Measurements from ENCODE around the gene MMS22L.

GRCh38 chr6:97305414-97306066 is 22.5 kb upstream of the MMS22L start:
- TF ChIP-seq, protein P1, sequence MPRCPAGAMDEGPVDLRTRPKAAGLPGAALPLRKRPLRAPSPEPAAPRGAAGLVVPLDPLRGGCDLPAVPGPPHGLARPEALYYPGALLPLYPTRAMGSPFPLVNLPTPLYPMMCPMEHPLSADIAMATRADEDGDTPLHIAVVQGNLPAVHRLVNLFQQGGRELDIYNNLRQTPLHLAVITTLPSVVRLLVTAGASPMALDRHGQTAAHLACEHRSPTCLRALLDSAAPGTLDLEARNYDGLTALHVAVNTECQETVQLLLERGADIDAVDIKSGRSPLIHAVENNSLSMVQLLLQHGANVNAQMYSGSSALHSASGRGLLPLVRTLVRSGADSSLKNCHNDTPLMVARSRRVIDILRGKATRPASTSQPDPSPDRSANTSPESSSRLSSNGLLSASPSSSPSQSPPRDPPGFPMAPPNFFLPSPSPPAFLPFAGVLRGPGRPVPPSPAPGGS (IDR thresholded peaks at IDR 0.05), result no peak
- TF ChIP-seq BHLHE40 (IDR thresholded peaks at IDR 0.05; ENCODE audit: low read depth, low read length) (no peak), HDAC2 (IDR thresholded peaks at IDR 0.05) (no peak), GATA3 (IDR thresholded peaks at IDR 0.05; ENCODE audit: borderline replicate concordance) (no peak), CTCF (IDR thresholded peaks at IDR 0.05) (no peak), PHF8 (IDR thresholded peaks at IDR 0.05; ENCODE audit: borderline replicate concordance, low read depth) (no peak), REST (IDR thresholded peaks at IDR 0.05) (no peak), MYC (IDR thresholded peaks at IDR 0.05; ENCODE audit: borderline replicate concordance, low read length) (no peak)
- TF ChIP-seq, protein P2, sequence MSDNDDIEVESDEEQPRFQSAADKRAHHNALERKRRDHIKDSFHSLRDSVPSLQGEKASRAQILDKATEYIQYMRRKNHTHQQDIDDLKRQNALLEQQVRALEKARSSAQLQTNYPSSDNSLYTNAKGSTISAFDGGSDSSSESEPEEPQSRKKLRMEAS (IDR thresholded peaks at IDR 0.05), result no peak

Data from A549 (cell line).